Activated T-helper 17 cell treated with anti-CD3 and anti-CD28 coated beads, Interleukin-2, amount 50 U/mL, for 72 hours (primary cell): ENCODE results near the gene MAP4K1. TPM values are rescaled to one million over a fixed set of nuclear protein-coding genes. Genes with fewer than 3 reads are reported as not detected.
"Not testable (repeated sequence)": the region's sequence is repeated elsewhere in the genome, so short reads cannot be mapped to it uniquely, and the experiment has no call there.

ENCODE experiments used
- ATAC-seq: fragments of 150-1000 bp; cut with Tn5 transposase; replicated peaks from 2 replicates; pipeline ENCODE4 v1.10.0; 2021; ENCODE audit warnings: mild to moderate bottlenecking, moderate library complexity
- H3K27ac Mint-ChIP-seq: one replicate; pipeline ENCODE4 v1.8.0; 2022; ENCODE audit warnings: mixed read lengths
- H3K27me3 Mint-ChIP-seq: one replicate; pipeline ENCODE4 v1.8.0; 2022; ENCODE audit warnings: mixed read lengths
- H3K36me3 Mint-ChIP-seq: one replicate; pipeline ENCODE4 v1.8.0; 2022; ENCODE audit warnings: low read depth, mild to moderate bottlenecking, mixed read lengths
- H3K4me1 Mint-ChIP-seq: one replicate; pipeline ENCODE4 v1.8.0; 2022; ENCODE audit warnings: mixed read lengths
- H3K4me3 Mint-ChIP-seq: one replicate; pipeline ENCODE4 v1.8.0; 2022; ENCODE audit warnings: mild to moderate bottlenecking, mixed read lengths
- H3K9me3 Mint-ChIP-seq: one replicate; pipeline ENCODE4 v1.8.0; 2022; ENCODE audit warnings: mixed read lengths
- total RNA-seq, 2 donors: library from RNA; stranded (reverse); gene quantifications; one replicate each; pipeline ENCODE4 v1.2.3, GENCODE V29; 2022

Gene MAP4K1
- total RNA-seq, 2 donors from 2014 or later: 310 to 354 TPM

GRCh38 chr19:38642176-38642575 lies 24.4 kb upstream of the MAP4K1 start:
- Mint-ChIP-seq H3K36me3 (peaks cover 1% of the 10 kb centered on the region), H3K27me3 (no peaks in the 10 kb centered on the region), H3K4me1 (peaks cover under 1% of the 10 kb centered on the region), H3K9me3 (no peaks in the 10 kb centered on the region), H3K27ac (no peak overlapping the region), H3K4me3 (no peak overlapping the region)
- no peak for ATAC-seq

GRCh38 chr19:38640368-38640767 lies 22.6 kb upstream of the MAP4K1 start:
- H3K27me3 Mint-ChIP-seq: no peaks in the 10 kb centered on the region
- no peak overlapping the region for H3K27ac Mint-ChIP-seq
- peaks cover 18% of the 10 kb centered on the region for H3K36me3 Mint-ChIP-seq

GRCh38 chr19:38639679-38640078 lies 21.9 kb upstream of the MAP4K1 start:
- Mint-ChIP-seq H3K4me3 (no peak overlapping the region), H3K36me3 (peaks cover 22% of the 10 kb centered on the region), H3K9me3 (no peaks in the 10 kb centered on the region), H3K27ac (no peak overlapping the region), H3K4me1 (peaks cover 10% of the 10 kb centered on the region), H3K27me3 (no peaks in the 10 kb centered on the region)
- ATAC-seq: no peak

More at GRCh38 chr19:38640368-38640767, 22.6 kb upstream of the MAP4K1 start:
- H3K9me3 Mint-ChIP-seq: no peaks in the 10 kb centered on the region
- no peak for ATAC-seq
- no peak overlapping the region for H3K4me3 Mint-ChIP-seq
- peaks cover 8% of the 10 kb centered on the region for H3K4me1 Mint-ChIP-seq

GRCh38 chr19:38638461-38638860 lies 20.7 kb upstream of the MAP4K1 start:
- H3K36me3 Mint-ChIP-seq: peaks cover 28% of the 10 kb centered on the region
- no peak for ATAC-seq
- no peaks in the 10 kb centered on the region for H3K27me3 Mint-ChIP-seq
- H3K27ac Mint-ChIP-seq: no peak overlapping the region
- no peaks in the 10 kb centered on the region for H3K9me3 Mint-ChIP-seq
- H3K4me3 Mint-ChIP-seq: no peak overlapping the region
- H3K4me1 Mint-ChIP-seq: peaks cover 14% of the 10 kb centered on the region

- peaks cover 14% of the 10 kb centered on the region for H3K4me1 Mint-ChIP-seq
- H3K4me3 Mint-ChIP-seq: peak overlapping the region; percentile 30
- H3K27ac Mint-ChIP-seq: peak overlapping the region; percentile 59
- no peaks in the 10 kb centered on the region for H3K9me3 Mint-ChIP-seq
- peaks cover 55% of the 10 kb centered on the region for H3K36me3 Mint-ChIP-seq
- no peak for ATAC-seq
- no peaks in the 10 kb centered on the region for H3K27me3 Mint-ChIP-seq
Measured at GRCh38 chr19:38635483-38636399, 18.0 kb upstream of the MAP4K1 start.

GRCh38 chr19:38634757-38635482 lies 17.2 kb upstream of the MAP4K1 start:
- ATAC-seq: no peak
- peak overlapping the region; percentile 65 for H3K27ac Mint-ChIP-seq
- no peaks in the 10 kb centered on the region for H3K27me3 Mint-ChIP-seq
- peak overlapping the region; percentile 9 for H3K4me3 Mint-ChIP-seq
- peaks cover 64% of the 10 kb centered on the region for H3K36me3 Mint-ChIP-seq
- H3K4me1 Mint-ChIP-seq: peaks cover 14% of the 10 kb centered on the region
- no peaks in the 10 kb centered on the region for H3K9me3 Mint-ChIP-seq

- Mint-ChIP-seq H3K27ac (no peak overlapping the region), H3K4me3 (no peak overlapping the region), H3K36me3 (peaks cover 86% of the 10 kb centered on the region), H3K9me3 (no peaks in the 10 kb centered on the region), H3K27me3 (no peaks in the 10 kb centered on the region), H3K4me1 (peaks cover 14% of the 10 kb centered on the region)
- no peak for ATAC-seq
Measured at GRCh38 chr19:38632476-38633213, 14.9 kb upstream of the MAP4K1 start.

GRCh38 chr19:38631811-38632475 lies 14.2 kb upstream of the MAP4K1 start:
- peaks cover 90% of the 10 kb centered on the region for H3K36me3 Mint-ChIP-seq
- not testable (repeated sequence) for H3K27ac Mint-ChIP-seq, H3K4me3 Mint-ChIP-seq, H3K27me3 Mint-ChIP-seq, H3K9me3 Mint-ChIP-seq, ATAC-seq
- peaks cover 12% of the 10 kb centered on the region for H3K4me1 Mint-ChIP-seq

- peaks cover 91% of the 10 kb centered on the region for H3K36me3 Mint-ChIP-seq
- ATAC-seq, H3K9me3 Mint-ChIP-seq, H3K27me3 Mint-ChIP-seq, H3K27ac Mint-ChIP-seq, H3K4me1 Mint-ChIP-seq, H3K4me3 Mint-ChIP-seq: not testable (repeated sequence)
Measured at GRCh38 chr19:38631301-38631700, 13.5 kb upstream of the MAP4K1 start.

- Mint-ChIP-seq H3K27me3 (no peaks in the 10 kb centered on the region), H3K27ac (no peak overlapping the region), H3K36me3 (peaks cover 95% of the 10 kb centered on the region), H3K4me3 (no peak overlapping the region), H3K9me3 (no peaks in the 10 kb centered on the region), H3K4me1 (peaks cover 3% of the 10 kb centered on the region)
- ATAC-seq: no peak
Measured at GRCh38 chr19:38629568-38629967, 11.8 kb upstream of the MAP4K1 start.

GRCh38 chr19:38626401-38626800 lies 8.6 kb upstream of the MAP4K1 start:
- Mint-ChIP-seq H3K4me3 (no peak overlapping the region), H3K27ac (no peak overlapping the region), H3K27me3 (no peaks in the 10 kb centered on the region), H3K9me3 (no peaks in the 10 kb centered on the region), H3K4me1 (peaks cover 4% of the 10 kb centered on the region), H3K36me3 (peaks cover 100% of the 10 kb centered on the region)
- no peak for ATAC-seq

- Mint-ChIP-seq H3K36me3 (peaks cover 96% of the 10 kb centered on the region), H3K9me3 (no peaks in the 10 kb centered on the region), H3K27me3 (no peaks in the 10 kb centered on the region), H3K27ac (no peak overlapping the region), H3K4me3 (no peak overlapping the region), H3K4me1 (peaks cover 9% of the 10 kb centered on the region)
- ATAC-seq: no peak
Measured at GRCh38 chr19:38624822-38625221, 7.1 kb upstream of the MAP4K1 start.

- H3K4me3 Mint-ChIP-seq: peak overlapping the region; percentile 98
- ATAC-seq: no peak
- H3K9me3 Mint-ChIP-seq: no peaks in the 10 kb centered on the region
- peaks cover 90% of the 10 kb centered on the region for H3K36me3 Mint-ChIP-seq
- H3K4me1 Mint-ChIP-seq: peaks cover 32% of the 10 kb centered on the region
- H3K27me3 Mint-ChIP-seq: no peaks in the 10 kb centered on the region
- H3K27ac Mint-ChIP-seq: peak overlapping the region; percentile 97
Measured at GRCh38 chr19:38619361-38620174, 1.8 kb upstream of the MAP4K1 start.
